ENCODE data around the gene ZNF219.

- TF ChIP-seq, protein P1, sequence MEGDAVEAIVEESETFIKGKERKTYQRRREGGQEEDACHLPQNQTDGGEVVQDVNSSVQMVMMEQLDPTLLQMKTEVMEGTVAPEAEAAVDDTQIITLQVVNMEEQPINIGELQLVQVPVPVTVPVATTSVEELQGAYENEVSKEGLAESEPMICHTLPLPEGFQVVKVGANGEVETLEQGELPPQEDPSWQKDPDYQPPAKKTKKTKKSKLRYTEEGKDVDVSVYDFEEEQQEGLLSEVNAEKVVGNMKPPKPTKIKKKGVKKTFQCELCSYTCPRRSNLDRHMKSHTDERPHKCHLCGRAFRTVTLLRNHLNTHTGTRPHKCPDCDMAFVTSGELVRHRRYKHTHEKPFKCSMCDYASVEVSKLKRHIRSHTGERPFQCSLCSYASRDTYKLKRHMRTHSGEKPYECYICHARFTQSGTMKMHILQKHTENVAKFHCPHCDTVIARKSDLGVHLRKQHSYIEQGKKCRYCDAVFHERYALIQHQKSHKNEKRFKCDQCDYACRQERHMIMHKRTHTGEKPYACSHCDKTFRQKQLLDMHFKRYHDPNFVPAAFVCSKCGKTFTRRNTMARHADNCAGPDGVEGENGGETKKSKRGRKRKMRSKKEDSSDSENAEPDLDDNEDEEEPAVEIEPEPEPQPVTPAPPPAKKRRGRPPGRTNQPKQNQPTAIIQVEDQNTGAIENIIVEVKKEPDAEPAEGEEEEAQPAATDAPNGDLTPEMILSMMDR (IDR thresholded peaks at IDR 0.05; ENCODE audit: insufficient read depth, low read depth, low read length): no peak
- TF ChIP-seq EZH2 (IDR thresholded peaks at IDR 0.05; ENCODE audit: insufficient read depth, low read length): no peak
These were observed 37.7 kb downstream of the ZNF219 start for GRCh38 chr14:21060614-21061346.
